ENCODE data around the gene MAN1C1.
"Not testable (repeated sequence)": the region's sequence is repeated elsewhere in the genome, so short reads cannot be mapped to it uniquely, and the experiment has no call there.

Gene MAN1C1

DNA sequence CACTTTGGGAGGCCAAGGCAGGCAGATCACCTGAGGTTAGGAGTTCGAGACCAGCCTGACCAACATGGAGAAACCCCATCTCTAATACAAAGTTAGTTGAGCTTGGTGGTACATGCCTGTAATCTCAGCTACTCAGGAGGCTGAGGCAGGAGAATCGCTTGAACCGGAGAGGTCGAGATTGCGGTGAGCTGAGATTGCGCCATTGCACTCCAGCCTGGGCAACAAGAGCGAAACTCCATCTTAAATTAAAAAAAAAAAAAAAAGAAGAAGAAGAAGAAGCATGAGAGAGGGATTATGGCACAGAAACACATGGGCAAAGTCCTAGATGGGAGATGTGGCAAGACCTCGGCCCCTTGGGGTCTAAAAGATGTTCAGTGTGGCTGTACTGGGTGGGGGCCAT, 82.5 kb downstream of the MAN1C1 start:
- not testable (repeated sequence) for ATAC-seq

DNA sequence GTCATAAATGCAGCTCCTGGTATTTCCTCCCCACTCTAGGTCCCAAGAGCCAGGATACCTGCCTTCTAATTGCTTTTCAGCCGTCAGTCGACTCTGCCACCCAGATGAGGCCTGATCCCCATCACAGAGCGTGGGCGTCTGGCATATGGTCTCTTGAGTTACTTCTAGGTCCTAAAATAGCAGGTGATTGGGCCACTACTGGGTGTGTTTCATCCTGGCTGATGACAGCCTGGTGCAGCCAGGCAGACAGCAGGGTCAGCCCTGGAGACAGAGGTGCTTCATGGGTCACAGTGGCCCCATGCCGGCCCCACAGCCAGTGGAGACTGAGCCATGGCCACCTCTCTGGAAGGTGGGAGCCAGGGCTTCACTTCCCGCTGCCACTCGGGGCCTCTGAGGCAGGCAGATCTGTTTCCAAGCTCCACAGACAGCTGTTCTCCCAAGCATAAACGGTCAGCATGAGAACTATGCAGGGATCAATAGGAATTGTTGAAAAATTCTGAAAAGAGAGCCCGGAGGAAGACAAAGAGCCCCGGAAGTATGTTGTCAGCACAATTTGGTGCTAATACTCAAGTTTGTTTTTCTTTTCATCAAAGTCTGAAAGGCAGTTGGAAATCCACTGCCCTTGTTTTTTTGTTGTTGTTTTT, 83.0 kb downstream of the MAN1C1 start:
- TF ChIP-seq ZC3H10 (CRISPR knock-in tag; IDR thresholded peaks at IDR 0.05) (no peak), ZNF8 (CRISPR knock-in tag; IDR thresholded peaks at IDR 0.05) (no peak)
- TF ChIP-seq, protein P1, sequence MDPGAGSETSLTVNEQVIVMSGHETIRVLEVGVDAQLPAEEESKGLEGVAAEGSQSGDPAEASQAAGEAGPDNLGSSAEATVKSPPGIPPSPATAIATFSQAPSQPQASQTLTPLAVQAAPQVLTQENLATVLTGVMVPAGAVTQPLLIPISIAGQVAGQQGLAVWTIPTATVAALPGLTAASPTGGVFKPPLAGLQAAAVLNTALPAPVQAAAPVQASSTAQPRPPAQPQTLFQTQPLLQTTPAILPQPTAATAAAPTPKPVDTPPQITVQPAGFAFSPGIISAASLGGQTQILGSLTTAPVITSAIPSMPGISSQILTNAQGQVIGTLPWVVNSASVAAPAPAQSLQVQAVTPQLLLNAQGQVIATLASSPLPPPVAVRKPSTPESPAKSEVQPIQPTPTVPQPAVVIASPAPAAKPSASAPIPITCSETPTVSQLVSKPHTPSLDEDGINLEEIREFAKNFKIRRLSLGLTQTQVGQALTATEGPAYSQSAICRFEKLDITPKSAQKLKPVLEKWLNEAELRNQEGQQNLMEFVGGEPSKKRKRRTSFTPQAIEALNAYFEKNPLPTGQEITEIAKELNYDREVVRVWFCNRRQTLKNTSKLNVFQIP (CRISPR knock-in tag; IDR thresholded peaks at IDR 0.05; ENCODE audit: borderline replicate concordance, low read depth), result no peak
- no peak for ATAC-seq

DNA sequence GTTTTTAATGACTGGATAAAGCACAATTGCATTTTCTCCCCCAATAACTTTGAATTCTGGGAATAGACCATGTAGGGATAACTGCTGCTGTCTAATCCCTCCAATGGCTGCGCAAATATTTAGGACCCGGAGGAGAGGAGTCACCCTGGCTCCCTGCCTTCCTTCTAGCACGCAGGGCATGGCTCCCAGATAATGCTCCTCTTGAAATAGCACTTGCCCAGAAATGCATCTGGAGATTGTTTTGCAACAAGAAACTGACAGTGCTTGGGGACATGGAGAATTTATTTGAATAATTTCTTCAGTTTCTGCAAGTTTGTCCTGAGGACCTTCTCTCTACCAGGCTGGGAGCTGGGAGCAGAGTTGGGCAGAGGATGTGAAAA, 83.5 kb downstream of the MAN1C1 start:
- peak; percentile 39; the same call in 2 of the 3 replicates for ATAC-seq
- TF ChIP-seq, protein P2, sequence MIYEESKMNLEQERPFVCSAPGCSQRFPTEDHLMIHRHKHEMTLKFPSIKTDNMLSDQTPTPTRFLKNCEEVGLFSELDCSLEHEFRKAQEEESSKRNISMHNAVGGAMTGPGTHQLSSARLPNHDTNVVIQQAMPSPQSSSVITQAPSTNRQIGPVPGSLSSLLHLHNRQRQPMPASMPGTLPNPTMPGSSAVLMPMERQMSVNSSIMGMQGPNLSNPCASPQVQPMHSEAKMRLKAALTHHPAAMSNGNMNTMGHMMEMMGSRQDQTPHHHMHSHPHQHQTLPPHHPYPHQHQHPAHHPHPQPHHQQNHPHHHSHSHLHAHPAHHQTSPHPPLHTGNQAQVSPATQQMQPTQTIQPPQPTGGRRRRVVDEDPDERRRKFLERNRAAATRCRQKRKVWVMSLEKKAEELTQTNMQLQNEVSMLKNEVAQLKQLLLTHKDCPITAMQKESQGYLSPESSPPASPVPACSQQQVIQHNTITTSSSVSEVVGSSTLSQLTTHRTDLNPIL (CRISPR knock-in tag; IDR thresholded peaks at IDR 0.05; ENCODE audit: low read depth), result no peak
- TF ChIP-seq, protein P3, sequence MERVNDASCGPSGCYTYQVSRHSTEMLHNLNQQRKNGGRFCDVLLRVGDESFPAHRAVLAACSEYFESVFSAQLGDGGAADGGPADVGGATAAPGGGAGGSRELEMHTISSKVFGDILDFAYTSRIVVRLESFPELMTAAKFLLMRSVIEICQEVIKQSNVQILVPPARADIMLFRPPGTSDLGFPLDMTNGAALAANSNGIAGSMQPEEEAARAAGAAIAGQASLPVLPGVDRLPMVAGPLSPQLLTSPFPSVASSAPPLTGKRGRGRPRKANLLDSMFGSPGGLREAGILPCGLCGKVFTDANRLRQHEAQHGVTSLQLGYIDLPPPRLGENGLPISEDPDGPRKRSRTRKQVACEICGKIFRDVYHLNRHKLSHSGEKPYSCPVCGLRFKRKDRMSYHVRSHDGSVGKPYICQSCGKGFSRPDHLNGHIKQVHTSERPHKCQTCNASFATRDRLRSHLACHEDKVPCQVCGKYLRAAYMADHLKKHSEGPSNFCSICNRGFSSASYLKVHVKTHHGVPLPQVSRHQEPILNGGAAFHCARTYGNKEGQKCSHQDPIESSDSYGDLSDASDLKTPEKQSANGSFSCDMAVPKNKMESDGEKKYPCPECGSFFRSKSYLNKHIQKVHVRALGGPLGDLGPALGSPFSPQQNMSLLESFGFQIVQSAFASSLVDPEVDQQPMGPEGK (CRISPR knock-in tag; IDR thresholded peaks at IDR 0.05; ENCODE audit: borderline replicate concordance), result no peak
- TF ChIP-seq SNAI2 (CRISPR knock-in tag; IDR thresholded peaks at IDR 0.05) (no peak), RARB (CRISPR knock-in tag; IDR thresholded peaks at IDR 0.05) (no peak), ZNF565 (CRISPR knock-in tag; conservative IDR thresholded peaks at IDR 0.05; ENCODE audit: low read depth) (no peak), ZNF70 (CRISPR knock-in tag; IDR thresholded peaks at IDR 0.05) (no peak), ZNF8 (CRISPR knock-in tag; IDR thresholded peaks at IDR 0.05) (no peak), ZFP30 (CRISPR knock-in tag; IDR thresholded peaks at IDR 0.05) (no peak), BACH2 (CRISPR knock-in tag; IDR thresholded peaks at IDR 0.05; ENCODE audit: borderline replicate concordance) (no peak), GLIS3 (CRISPR knock-in tag; IDR thresholded peaks at IDR 0.05) (no peak), ESRRG (CRISPR knock-in tag; IDR thresholded peaks at IDR 0.05) (no peak), TOX (CRISPR knock-in tag; IDR thresholded peaks at IDR 0.05; ENCODE audit: borderline replicate concordance) (no peak), OSR1 (CRISPR knock-in tag; IDR thresholded peaks at IDR 0.05) (no peak), ZC3H10 (CRISPR knock-in tag; IDR thresholded peaks at IDR 0.05) (no peak), ARNTL (CRISPR knock-in tag; IDR thresholded peaks at IDR 0.05; ENCODE audit: borderline replicate concordance, low read depth) (no peak), ISL1 (CRISPR knock-in tag; IDR thresholded peaks at IDR 0.05) (no peak), ZFP3 (CRISPR knock-in tag; IDR thresholded peaks at IDR 0.05) (no peak), TCF4 (CRISPR knock-in tag; IDR thresholded peaks at IDR 0.05; ENCODE audit: borderline replicate concordance) (no peak)
- TF ChIP-seq, protein P4, sequence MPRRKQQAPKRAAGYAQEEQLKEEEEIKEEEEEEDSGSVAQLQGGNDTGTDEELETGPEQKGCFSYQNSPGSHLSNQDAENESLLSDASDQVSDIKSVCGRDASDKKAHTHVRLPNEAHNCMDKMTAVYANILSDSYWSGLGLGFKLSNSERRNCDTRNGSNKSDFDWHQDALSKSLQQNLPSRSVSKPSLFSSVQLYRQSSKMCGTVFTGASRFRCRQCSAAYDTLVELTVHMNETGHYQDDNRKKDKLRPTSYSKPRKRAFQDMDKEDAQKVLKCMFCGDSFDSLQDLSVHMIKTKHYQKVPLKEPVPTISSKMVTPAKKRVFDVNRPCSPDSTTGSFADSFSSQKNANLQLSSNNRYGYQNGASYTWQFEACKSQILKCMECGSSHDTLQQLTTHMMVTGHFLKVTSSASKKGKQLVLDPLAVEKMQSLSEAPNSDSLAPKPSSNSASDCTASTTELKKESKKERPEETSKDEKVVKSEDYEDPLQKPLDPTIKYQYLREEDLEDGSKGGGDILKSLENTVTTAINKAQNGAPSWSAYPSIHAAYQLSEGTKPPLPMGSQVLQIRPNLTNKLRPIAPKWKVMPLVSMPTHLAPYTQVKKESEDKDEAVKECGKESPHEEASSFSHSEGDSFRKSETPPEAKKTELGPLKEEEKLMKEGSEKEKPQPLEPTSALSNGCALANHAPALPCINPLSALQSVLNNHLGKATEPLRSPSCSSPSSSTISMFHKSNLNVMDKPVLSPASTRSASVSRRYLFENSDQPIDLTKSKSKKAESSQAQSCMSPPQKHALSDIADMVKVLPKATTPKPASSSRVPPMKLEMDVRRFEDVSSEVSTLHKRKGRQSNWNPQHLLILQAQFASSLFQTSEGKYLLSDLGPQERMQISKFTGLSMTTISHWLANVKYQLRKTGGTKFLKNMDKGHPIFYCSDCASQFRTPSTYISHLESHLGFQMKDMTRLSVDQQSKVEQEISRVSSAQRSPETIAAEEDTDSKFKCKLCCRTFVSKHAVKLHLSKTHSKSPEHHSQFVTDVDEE (CRISPR knock-in tag; IDR thresholded peaks at IDR 0.05), result no peak
- TF ChIP-seq, protein P1 (CRISPR knock-in tag; IDR thresholded peaks at IDR 0.05; ENCODE audit: borderline replicate concordance, low read depth), result no peak

Measured in SK-N-SH treated with all-trans-retinoic acid at 6 μM for 48 hours (cell line).